AG08395 (cell line): ENCODE data around the gene EFS.
"Not testable (repeated sequence)": the region's sequence is repeated elsewhere in the genome, so short reads cannot be mapped to it uniquely, and the experiment has no call there.

Source experiments
- DNase-seq: peaks from one replicate; pipeline ENCODE4 v3.0.0; 2012; ENCODE audit warnings: mixed read lengths, low spot score

The EFS gene

GRCh38 chr14:23325746-23326145, 39.2 kb downstream of the EFS start:
- DNase-seq: not testable (repeated sequence)

DNA sequence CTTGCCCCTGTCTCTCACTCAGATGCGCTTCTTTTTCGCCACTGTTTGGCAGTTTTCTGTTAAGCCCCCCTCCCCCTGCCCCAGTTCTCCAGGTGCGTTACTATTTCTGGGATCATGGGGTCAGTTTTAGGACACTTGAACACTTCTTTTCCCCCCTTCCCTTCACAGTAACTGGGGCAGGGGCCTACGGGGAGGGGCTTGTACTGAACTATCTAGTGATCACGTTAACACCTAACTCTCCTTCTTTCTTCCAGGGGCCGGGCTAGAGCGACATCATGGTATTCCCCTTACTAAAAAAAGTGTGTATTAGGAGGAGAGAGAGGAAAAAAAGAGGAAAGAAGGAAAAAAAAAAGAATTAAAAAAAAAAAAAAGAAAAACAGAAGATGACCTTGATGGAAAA, 40.0 kb downstream of the EFS start:
- no peak for DNase-seq

DNA sequence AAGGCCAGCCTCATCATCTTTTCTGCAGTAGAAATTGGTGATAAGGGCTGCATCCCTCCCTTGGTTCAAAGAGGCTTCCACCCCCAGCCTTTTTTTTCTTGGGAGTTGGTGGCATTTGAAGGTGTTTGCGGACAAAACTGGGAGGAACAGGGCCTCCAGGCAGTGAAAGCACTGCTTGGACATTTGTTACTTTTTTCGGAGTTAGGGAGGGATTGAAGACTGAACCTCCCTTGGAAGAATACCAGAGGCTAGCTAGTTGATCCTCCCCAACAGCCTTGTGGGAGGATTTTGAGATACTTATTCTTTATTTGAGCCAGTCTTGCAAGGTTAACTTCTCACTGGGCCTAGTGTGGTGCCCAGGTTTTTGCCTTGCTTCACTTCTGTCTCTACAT, 40.5 kb downstream of the EFS start:
- no peak for DNase-seq

DNA sequence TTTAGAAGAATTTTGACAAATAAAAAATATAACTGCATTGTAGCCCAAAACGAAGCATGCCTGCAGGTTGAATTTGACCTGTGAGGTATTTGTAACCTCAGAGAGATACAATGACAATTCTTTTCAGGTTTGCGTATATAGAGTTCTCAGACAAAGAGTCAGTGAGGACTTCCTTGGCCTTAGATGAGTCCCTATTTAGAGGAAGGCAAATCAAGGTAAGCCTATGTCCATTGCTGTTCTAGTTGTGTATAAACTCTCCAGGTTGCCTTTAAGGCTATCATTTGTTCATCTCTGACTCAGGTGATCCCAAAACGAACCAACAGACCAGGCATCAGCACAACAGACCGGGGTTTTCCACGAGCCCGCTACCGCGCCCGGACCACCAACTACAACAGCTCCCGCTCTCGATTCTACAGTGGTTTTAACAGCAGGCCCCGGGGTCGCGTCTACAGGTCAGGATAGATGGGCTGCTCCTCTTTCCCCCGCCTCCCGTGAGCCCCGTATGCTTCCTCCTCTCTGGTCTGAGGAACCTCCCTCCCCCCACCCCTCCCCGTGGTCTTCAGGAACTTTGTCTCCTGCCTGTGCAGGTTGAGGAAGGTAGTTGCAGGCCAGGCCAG, 41.0 kb downstream of the EFS start:
- DNase-seq: no peak

DNA sequence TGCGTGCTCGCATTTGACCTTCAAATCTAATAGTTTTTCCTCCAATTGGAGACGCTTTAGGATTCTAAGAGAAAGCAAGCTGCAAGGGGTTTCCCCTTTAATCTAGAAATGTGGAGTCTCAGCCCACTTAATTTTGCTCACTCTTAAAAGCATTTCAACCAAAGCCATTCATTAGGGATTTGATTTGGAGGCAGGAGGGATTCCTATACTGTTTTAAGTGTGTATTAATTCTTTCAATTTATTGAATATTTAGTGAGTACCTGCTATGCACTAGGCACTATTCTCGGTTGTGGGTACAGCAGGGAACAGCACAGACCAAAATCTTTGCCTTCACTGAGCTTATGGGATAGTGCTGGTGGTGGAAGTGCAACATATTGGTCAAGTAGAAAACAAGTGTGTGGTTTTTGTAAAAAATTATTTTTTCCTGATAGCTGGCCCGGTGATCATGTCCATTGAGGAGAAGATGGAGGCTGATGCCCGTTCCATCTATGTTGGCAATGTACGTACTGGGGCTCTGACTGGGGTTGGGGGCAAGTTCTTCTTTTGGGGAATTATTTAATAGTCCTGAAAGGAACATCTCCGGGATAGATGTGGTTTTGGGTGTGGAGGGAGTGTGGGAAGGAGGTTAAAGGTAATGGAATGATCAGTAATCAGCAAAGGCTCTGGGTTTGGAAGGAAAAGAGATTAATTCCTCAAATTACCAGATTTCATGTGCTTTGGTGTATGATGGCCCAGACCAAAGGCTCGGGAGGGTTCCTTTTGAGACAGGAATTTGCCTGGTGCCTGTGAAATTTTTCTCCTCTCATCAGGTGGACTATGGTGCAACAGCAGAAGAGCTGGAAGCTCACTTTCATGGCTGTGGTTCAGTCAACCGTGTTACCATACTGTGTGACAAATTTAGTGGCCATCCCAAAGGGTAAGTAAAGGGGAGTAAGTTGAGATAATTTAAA, 42.1 kb downstream of the EFS start:
- no peak for DNase-seq

GRCh38 chr14:23321572-23322547, 43.1 kb downstream of the EFS start:
- peak; percentile 58 for DNase-seq

GRCh38 chr14:23320584-23321571, 44.1 kb downstream of the EFS start, which contains the start of gene PABPN1:
PABPN1 (plus strand) TSS chr14:23321457; CDS start chr14:23321470, 13 bp downstream.
- DNase-seq: peak; percentile 99

DNA sequence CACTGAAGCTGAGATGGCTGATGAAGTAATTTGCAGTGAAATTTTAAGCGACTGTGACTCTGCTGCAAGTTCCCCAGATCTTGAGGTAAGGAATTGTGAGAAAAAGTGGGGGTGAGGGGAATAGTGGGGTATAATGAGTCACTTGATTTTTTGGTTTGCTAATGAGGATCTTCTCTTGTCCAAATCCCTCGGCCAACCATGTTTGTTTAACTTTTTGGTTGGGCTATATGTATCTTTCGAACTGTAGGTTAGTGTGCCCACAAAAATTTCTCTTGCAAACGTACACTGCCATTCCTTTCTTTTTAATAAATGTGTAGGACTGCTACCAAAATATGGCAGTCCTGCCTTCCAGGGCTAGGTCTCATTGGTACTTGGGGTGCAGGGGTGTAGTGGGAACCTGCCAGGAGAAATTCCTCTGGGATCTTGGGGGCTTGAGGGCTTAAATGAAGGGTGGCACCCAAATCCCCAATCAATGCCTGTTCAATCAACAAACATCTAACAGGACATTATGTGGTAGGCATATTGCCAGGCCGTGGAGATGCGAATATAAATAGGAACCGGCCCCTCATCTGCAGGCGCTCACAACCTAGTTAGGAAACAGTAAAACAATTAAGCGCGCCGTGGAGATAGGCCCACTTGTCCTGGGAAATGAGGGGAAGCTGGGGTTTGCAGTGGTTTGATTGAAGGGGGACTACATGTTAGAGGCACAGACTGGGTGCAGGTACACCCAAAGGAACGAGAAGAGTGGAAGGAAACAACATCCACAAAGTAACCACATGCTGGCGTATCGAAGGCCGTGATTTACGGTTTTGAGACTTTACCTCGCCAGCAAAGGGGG, 45.0 kb downstream of the EFS start:
- no peak for DNase-seq

DNA sequence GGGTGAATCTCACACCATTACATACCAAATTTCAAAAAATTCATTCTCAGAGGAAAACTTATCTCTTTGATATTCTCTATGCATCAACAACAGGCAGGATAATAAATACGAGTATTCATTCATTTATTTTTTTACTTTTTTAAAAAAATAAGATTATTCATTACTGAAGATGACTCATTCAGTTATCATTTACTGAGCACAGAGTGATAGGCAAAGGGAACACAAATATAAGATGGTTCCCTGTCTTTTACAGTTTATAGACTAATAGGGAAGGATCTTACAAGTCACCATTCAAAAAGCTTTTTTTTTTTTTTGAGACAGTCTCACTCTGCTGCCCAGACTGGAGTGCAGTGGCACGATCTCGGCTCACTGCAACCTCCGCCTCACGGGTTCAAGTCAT, 48.7 kb downstream of the EFS start:
- no peak for DNase-seq

GRCh38 chr14:23310546-23310945, 54.4 kb downstream of the EFS start:
- no peak for DNase-seq

- no peak for DNase-seq
Measured at GRCh38 chr14:23308721-23309445, 56.1 kb downstream of the EFS start.

DNA sequence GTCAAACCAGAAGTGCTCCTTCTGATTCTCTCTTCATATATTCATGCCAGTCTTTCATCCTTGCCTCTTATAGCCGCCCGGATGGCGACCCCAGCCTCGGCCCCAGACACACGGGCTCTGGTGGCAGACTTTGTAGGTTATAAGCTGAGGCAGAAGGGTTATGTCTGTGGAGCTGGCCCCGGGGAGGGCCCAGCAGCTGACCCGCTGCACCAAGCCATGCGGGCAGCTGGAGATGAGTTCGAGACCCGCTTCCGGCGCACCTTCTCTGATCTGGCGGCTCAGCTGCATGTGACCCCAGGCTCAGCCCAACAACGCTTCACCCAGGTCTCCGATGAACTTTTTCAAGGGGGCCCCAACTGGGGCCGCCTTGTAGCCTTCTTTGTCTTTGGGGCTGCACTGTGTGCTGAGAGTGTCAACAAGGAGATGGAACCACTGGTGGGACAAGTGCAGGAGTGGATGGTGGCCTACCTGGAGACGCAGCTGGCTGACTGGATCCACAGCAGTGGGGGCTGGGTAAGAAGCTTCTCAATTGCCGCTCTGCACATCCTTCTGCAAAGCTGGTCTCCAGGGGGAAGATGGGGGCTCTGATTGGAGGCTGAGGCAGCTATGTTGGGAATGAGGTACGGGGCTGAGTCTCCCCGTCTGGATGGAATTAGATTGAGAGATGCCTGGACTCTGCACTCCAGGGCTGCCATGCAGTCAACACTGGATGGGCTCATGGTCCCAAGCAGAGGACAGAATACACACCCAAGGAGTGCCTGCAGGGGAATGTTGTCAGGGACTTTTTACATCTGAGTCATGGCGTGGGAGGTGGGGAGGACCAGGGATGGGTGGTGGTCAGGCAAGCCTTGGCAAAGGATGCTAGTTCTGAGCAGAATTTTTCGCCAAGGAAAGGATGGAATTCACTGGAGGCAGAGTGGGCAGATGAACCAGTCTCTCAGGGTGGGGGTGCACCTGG, 57.0 kb downstream of the EFS start:
- DNase-seq: no peak

DNA sequence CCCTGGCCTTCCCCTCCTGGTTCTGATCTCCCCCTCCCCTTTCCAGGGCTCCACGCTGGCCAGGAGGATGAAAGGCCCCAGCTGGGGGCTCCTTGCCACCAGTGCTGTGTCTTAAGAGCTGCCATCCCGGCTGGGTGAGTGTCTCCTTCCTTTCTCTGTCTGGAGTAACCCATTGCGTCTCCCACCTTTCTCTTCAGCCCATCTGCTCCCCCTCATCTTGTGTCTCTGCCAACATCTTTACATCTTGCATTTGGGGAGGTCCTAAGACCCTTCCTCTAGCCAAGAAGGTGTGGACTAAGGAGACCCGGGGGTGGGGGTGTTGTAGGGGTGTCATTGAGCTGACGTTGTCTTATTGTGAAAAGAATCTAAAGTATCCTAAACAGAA, 57.8 kb downstream of the EFS start:
- DNase-seq: no peak

DNA sequence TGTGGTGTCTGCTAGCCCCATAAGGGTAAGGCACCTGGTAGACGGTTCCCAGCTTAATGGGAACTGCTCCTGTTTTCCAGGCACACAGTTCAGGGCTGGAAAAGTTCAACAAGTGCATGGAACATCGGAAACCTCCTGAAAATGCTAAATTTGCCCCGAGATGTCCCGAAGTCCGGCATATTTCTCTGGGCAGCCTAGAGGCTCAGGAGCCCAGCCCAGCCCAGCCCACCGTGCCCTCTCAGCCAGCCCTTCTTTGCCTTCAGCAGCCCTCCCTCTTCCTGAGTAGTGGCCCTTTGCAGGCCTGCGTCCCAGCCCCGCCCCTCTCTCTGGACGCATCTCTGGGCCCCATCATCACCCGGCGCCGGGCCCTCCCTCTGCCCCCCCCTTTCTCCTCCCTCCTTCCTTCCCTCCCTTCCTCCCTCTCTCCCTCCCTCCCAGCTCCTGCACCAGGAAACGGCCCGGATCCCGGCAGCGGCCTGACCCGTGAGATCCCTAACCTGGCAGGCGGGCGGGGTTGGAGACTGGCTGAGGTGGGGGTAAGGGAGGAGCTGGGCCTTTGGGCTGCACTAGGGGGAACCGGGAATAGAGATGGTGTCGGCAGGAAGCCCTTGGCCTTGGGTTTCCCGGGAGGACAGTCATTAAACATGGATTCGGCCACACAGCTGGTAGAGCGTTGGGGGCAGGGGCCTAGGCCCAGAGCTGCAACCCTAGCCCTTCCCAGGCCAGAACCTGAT, 58.4 kb downstream of the EFS start, which contains the start of gene BCL2L2:
Gene BCL2L2 (plus strand): TSS at position 422 of the 734 bp plus-strand sequence. CDS start 935 bp downstream, outside the sequence.
- DNase-seq: peak; percentile 79
